Endothelial cell (in vitro differentiated cells): ENCODE measurements around the gene TMEM221. TPM values are rescaled to one million over a fixed set of nuclear protein-coding genes. Genes with fewer than 3 reads are reported as not detected.
A peak's percentile ranks its signal among the peaks of the same experiment; 100 is the strongest.

Source experiments
- DNase-seq: peaks from one replicate; pipeline ENCODE4 v3.0.0; 2021; ENCODE audit warnings: low spot score
- H3K27ac Mint-ChIP-seq: one replicate; pipeline ENCODE4 v1.8.0; 2021; ENCODE audit warnings: mixed read lengths, inconsistent platforms; ENCODE audit not compliant: unreplicated experiment
- H3K27me3 Mint-ChIP-seq: one replicate; pipeline ENCODE4 v1.8.0; 2021; ENCODE audit warnings: mild to moderate bottlenecking, moderate library complexity, mixed read lengths, inconsistent platforms; ENCODE audit not compliant: unreplicated experiment
- H3K36me3 Mint-ChIP-seq: one replicate; pipeline ENCODE4 v1.8.0; 2021; ENCODE audit warnings: mild to moderate bottlenecking, low read depth, mixed read lengths, inconsistent platforms; ENCODE audit not compliant: unreplicated experiment
- H3K4me1 Mint-ChIP-seq: one replicate; pipeline ENCODE4 v1.8.0; 2021; ENCODE audit warnings: mild to moderate bottlenecking, mixed read lengths, inconsistent platforms; ENCODE audit not compliant: unreplicated experiment
- H3K4me3 Mint-ChIP-seq: one replicate; pipeline ENCODE4 v1.8.0; 2021; ENCODE audit warnings: mild to moderate bottlenecking, mixed read lengths, inconsistent platforms; ENCODE audit not compliant: unreplicated experiment
- H3K9me3 Mint-ChIP-seq: one replicate; pipeline ENCODE4 v1.8.0; 2021; ENCODE audit warnings: mixed read lengths, inconsistent platforms; ENCODE audit not compliant: unreplicated experiment
- CTCF ChIP-seq: fragments of 200-600 bp; sonication (generic); IDR thresholded peaks from one replicate; pipeline ENCODE4 v1.5.0; 2021; ENCODE audit warnings: antibody characterized with exemption; ENCODE audit not compliant: unreplicated experiment
- total RNA-seq: library from RNA; stranded (reverse); fragmentation: NEBNext Ultra II Directional; extraction: Animal tissue kit (Norgen Biotek cat#: 25700); gene quantifications from one replicate; pipeline ENCODE4 v1.2.1, GENCODE V29; 2021; ENCODE audit not compliant: unreplicated experiment

The TMEM221 gene
- total RNA-seq, 1 donor from 2014 or later: 1.4 TPM

GRCh38 chr19:17447704-17448130 lies 751 bp downstream of the TMEM221 start:
- Mint-ChIP-seq H3K9me3 (no peaks in the 10 kb centered on the region), H3K27me3 (peaks cover 6% of the 10 kb centered on the region), H3K4me1 (no peaks in the 10 kb centered on the region), H3K36me3 (no peaks in the 10 kb centered on the region), H3K27ac (no peak overlapping the region), H3K4me3 (peak overlapping the region; percentile 56)
- no peak for TF ChIP-seq CTCF
- DNase-seq: no peak

GRCh38 chr19:17445526-17446165 lies 2.8 kb downstream of the TMEM221 start:
- H3K4me1 Mint-ChIP-seq: no peaks in the 10 kb centered on the region
- no peaks in the 10 kb centered on the region for H3K36me3 Mint-ChIP-seq
- no peaks in the 10 kb centered on the region for H3K9me3 Mint-ChIP-seq
- no peak for TF ChIP-seq CTCF
- no peak overlapping the region for H3K4me3 Mint-ChIP-seq
- peaks cover 6% of the 10 kb centered on the region for H3K27me3 Mint-ChIP-seq
- no peak overlapping the region for H3K27ac Mint-ChIP-seq
- no peak for DNase-seq

GRCh38 chr19:17441241-17442021 lies 7.0 kb downstream of the TMEM221 start:
- Mint-ChIP-seq H3K27me3 (no peaks in the 10 kb centered on the region), H3K4me3 (no peak overlapping the region), H3K36me3 (no peaks in the 10 kb centered on the region), H3K4me1 (no peaks in the 10 kb centered on the region), H3K9me3 (no peaks in the 10 kb centered on the region), H3K27ac (no peak overlapping the region)
- no peak for TF ChIP-seq CTCF
- DNase-seq: peak; percentile 40

GRCh38 chr19:17436874-17437267 lies 11.6 kb downstream of the TMEM221 start:
- Mint-ChIP-seq H3K4me3 (no peak overlapping the region), H3K9me3 (no peaks in the 10 kb centered on the region), H3K27me3 (peaks cover under 1% of the 10 kb centered on the region), H3K36me3 (no peaks in the 10 kb centered on the region), H3K4me1 (no peaks in the 10 kb centered on the region), H3K27ac (no peak overlapping the region)
- DNase-seq: no peak
- no peak for TF ChIP-seq CTCF
